ENCODE measurements around the gene PELI2.

Gene PELI2

GRCh38 chr14:56247495-56248200 is 129.4 kb downstream of the PELI2 start:
- DNase-seq (ENCODE audit: low read depth): no peak

DNA sequence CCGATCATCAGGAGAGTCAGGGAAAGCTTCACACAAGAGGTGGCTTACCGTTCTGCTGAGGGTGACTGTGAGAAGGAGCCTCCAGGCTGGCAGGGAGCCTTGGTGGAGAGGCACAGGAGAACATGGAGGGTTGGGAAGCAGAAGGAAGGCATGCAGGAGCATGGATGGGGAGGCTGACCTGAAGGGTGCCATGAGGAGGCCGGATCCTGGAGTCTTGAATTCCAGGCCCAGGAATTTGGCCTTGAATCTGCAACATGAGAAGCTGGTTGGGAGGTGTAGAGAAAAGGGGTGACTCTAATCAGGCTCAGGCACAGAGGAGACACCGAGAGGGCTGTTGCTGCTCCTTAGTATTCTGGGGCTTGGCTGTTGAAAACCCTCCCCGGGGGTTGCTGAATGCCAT is 130.2 kb downstream of the PELI2 start:
- DNase-seq (ENCODE audit: low read depth): no peak

GRCh38 chr14:56261046-56261445 is 142.8 kb downstream of the PELI2 start:
- DNase-seq (ENCODE audit: low read depth): no peak

GRCh38 chr14:56262530-56262929 is 144.3 kb downstream of the PELI2 start:
- DNase-seq (ENCODE audit: low read depth): no peak

GRCh38 chr14:56268039-56268438 is 149.8 kb downstream of the PELI2 start:
- DNase-seq (ENCODE audit: low read depth): no peak

DNA sequence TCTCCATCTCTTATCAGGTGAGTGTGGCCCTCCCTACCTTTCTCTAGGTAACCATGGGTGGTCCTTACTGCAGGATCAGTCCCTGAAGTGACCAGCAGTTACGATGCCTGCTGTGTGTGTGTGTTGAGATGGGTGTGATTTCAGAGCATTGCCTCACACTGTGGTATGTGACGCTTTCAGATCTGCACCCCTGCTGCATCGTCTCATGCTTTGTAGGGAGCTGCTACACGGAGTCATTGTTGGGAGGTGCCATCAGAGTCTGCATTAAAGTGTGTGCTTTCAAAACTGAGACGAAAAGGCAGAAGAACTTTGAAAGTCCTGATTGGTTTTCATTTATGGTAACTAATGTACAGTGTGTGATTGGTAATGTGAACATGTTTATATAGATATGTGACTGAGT is 150.5 kb downstream of the PELI2 start:
- DNase-seq (ENCODE audit: low read depth): no peak

GRCh38 chr14:56270921-56271320 is 152.7 kb downstream of the PELI2 start:
- DNase-seq (ENCODE audit: low read depth): no peak

DNA sequence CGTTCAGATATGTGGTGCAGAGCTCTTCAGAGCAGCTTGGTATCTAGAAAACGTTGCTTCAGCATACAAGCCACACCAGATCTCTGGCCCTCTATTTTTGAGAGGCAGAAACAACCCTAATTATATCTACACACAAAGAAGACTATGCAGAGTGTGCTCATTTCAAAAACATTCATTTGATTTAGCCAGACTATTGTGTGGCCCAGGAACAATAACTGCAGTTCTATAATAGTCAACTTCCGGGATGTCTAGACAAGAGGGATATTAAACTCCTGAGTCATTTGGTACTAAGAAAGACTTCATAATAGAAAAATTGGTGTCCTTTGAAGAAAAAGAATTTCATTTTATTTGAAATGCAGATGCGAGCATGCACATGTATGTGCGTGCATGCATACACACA is 153.8 kb downstream of the PELI2 start:
- no peak for DNase-seq (ENCODE audit: low read depth)

GRCh38 chr14:56273155-56273554 is 154.9 kb downstream of the PELI2 start:
- DNase-seq (ENCODE audit: low read depth): no peak

GRCh38 chr14:56273951-56274350 is 155.7 kb downstream of the PELI2 start:
- DNase-seq (ENCODE audit: low read depth): no peak

- no peak for DNase-seq (ENCODE audit: low read depth)
Measured at GRCh38 chr14:56274556-56274955, 156.3 kb downstream of the PELI2 start.

DNA sequence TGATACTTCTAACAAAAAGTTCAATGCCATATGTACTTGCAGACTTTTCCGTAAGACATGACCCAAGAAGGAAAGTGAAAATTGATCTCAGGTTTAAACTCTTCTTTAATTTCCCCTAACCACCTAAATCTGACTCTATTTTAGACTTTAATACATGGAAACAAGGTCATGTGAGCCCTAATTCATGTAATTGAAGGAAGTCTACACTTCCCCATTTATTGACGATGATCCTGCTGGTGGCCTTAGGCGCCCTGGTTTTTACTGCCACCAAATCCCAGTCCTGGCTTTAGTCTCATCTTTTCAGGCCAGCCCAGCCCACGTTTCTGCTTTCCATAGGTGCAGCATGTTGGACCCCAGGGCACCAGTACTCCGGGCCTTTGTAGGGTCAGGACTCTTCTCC is 157.9 kb downstream of the PELI2 start:
- DNase-seq (ENCODE audit: low read depth): no peak

- no peak for DNase-seq (ENCODE audit: low read depth)
Measured at GRCh38 chr14:56278383-56278782, 160.2 kb downstream of the PELI2 start.

- no peak for DNase-seq (ENCODE audit: low read depth)
Measured at GRCh38 chr14:56280843-56281242, 162.6 kb downstream of the PELI2 start.

- DNase-seq (ENCODE audit: low read depth): no peak
Measured at GRCh38 chr14:56282179-56282578, 164.0 kb downstream of the PELI2 start.

DNA sequence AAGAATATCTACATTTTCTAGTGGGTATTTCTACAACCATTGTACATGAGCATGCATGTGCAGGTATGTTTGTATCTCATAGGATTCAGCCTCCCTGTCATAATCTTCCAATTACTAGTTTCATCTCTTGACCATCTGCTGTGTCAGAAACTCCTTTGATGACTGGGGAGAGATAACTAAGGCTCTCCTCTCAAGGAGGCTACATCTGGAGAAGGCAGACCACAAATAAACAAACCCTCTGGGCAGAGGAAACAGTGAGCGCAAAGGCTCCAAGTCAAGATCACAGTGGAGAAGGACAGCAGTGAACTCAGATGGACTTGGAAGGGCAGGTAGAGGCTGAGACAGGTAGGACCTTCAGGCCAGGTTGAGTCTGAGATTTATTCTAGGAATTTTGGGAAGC is 166.4 kb downstream of the PELI2 start:
- no peak for DNase-seq (ENCODE audit: low read depth)

DNA sequence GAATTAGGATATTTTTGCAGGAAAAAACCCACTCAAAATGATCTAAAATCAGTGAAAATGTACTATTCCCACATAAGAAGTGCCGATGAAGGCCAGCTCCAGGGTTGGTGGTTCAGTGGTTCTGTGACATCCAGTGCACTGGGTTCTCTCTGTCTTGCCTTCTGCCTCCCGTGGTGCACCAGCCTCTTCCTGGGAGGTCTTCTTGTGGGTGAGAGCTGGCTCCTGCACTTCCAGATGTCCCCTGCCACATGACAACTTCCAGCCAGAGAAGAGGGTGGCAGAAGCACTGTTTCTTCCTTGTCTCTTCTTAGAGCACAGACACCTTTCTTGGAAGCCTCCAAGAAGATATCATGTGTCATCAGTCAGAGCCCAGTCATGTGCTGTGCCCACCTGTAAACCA is 170.9 kb downstream of the PELI2 start:
- DNase-seq (ENCODE audit: low read depth): no peak

- DNase-seq (ENCODE audit: low read depth): no peak
Measured at GRCh38 chr14:56290195-56290594, 172.0 kb downstream of the PELI2 start.

DNA sequence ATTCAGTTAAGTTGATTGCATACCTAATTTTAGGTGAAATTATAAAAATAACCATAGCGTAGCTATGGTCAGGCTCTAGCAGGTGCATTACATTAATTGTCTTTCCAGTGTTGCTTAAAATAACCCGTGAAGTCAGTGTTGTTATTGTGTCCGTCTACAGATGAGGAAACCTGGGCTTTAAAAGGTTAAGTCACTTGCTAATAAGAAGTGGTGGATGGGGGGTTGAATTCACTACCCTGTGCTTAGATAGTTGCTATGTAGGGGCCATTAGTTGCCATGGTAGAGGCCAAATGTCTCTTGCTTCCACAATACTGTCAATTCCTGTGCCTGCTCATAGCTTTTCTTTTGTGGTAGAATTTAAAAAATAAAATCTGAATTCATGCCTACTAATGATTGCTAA is 174.8 kb downstream of the PELI2 start:
- no peak for DNase-seq (ENCODE audit: low read depth)

DNA sequence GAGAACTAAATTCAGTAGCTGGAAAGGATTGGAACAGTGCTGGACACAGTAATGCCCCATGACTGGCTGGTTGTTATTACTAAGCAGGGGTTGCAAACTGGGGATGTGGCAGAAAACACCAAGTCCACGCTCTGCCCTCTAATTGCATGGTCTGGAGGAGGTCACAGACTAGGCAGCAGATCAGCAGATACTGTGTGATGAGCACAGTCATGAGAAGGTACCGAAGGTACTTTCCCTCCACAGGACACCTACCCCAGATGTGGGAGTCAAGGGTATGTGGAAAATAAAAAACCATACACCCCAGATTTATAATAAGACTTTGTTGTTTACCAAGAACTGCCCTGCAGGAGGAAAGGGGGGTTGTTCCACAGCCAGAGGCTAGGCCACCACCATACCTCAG is 175.3 kb downstream of the PELI2 start:
- no peak for DNase-seq (ENCODE audit: low read depth)

DNA sequence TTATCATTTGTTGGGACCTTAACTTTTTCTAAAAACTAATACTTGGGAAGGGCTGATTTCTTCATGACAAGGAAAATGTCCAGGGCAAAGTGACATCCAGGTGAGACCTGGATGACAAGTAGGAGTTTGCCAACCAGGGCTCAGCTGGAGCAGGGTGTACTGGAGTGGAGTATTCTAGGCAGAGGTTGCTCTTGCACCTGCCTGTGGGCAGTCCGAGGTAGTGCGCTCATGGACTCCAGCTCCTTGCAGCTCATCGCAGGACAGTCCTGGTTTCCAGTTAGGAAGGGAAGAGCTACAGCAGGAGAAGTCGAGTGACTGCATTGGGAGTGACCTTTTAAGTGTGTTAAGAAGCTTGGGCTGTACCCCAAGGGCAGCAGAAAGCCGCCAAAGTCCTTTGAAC is 175.9 kb downstream of the PELI2 start:
- no peak for DNase-seq (ENCODE audit: low read depth)

- DNase-seq (ENCODE audit: low read depth): no peak
Measured at GRCh38 chr14:56295743-56296142, 177.5 kb downstream of the PELI2 start.

GRCh38 chr14:56297449-56297848 is 179.2 kb downstream of the PELI2 start:
- no peak for DNase-seq (ENCODE audit: low read depth)

DNA sequence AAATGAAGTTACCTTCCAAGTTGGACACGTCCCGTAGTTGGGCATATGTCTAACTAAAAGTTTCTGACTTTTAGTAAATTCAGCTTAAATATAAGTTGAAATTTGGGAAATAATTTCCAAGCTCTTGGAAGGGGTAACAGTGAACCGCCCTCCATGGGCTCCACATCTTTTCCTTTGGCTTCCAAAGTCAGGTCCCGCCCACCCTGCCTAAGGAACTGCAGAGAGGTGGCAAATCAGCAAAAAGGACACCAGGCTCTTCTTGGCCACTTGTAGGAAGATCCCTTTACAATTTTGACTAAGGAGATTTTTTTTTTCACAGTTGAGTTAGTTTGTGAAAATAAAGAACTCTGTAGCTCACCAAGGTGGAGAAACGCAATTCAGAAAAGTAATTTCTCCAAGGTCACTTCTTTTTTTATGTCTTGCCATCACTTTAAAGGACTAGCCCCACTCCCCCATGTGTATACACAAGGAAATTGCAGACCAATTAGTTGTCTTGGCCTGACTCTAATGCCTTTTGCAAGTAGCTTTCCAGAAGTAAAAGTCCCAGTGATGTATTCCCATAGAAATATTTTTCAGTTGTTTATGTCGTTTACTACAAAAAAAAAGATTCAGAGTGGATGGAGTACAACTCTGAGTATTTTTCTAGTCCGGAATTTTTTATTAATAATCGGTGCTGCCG is 181.2 kb downstream of the PELI2 start:
- no peak for DNase-seq (ENCODE audit: low read depth)

All from T-helper 22 cell (primary cell).